ENCODE measurements around the gene ASPDH. TPM values are rescaled to one million over a fixed set of nuclear protein-coding genes. Genes with fewer than 3 reads are reported as not detected.

Gene ASPDH
- total RNA-seq, 1 experiment from 2014 or later: not detected

GRCh38 chr19:50477751-50478515, 35.8 kb downstream of the ASPDH start:
- Histone ChIP-seq H3K9ac (ENCODE audit: low read length) (peak overlapping the region; percentile 92; the same call in 1 of the 2 replicates), H3K27me3 (ENCODE audit: insufficient read depth, low read length) (no peaks in the 10 kb centered on the region), H2AFZ (ENCODE audit: low read depth, low read length, poor library complexity, severe bottlenecking) (no peak overlapping the region), H3K9me2 (ENCODE audit: insufficient read depth) (no peaks in the 10 kb centered on the region), H3K9me3 (ENCODE audit: control insufficient read depth in 1 of 2, insufficient read depth in 1 of 2, low read depth in 1 of 2, low read length in 2 of 2) (no peaks in the 10 kb centered on the region), H3K27ac (ENCODE audit: low read depth, low read length) (no peak overlapping the region), H3K36me3 (ENCODE audit: control insufficient read depth in 1 of 2, insufficient read depth in 2 of 2, low read length in 2 of 2) (peaks cover 12 to 29% of the 10 kb centered on the region in 2 experiments; a peak in 3 of 4 replicates), H3K4me3 (replicated peaks in 1 of 2; ENCODE audit: low read depth in 1 of 2, low read length in 2 of 2) (peak overlapping the region; percentile 92 to 100), H3K79me2 (ENCODE audit: insufficient read depth, low read length) (peaks cover 38% of the 10 kb centered on the region), H4K20me1 (ENCODE audit: insufficient read depth) (no peaks in the 10 kb centered on the region), H3K4me2 (ENCODE audit: low read length) (peak overlapping the region; percentile 97), H3K4me1 (ENCODE audit: control insufficient read depth in 1 of 2, insufficient read depth in 2 of 2, low read length in 2 of 2) (peaks cover 9 to 21% of the 10 kb centered on the region in 2 experiments; a peak in 3 of 4 replicates)
- DNase-seq (ENCODE audit: low read depth, low spot score) (no peak), ATAC-seq (no peak)
- POLR2A ChIA-PET: interaction anchor here (1.2 kb wide), 1 partner anchor 109 kb away, joined by 3 read pairs; no protein-coding TSS in a partner anchor
- CTCF ChIA-PET: interaction anchor here (1.8 to 2.3 kb wide), 3 partner anchors 12 to 121 kb away, joined by 6 to 13 read pairs (median 10); no protein-coding TSS in a partner anchor
- BruUV-seq (replicated peaks): no TSS peak
- RAD21 ChIA-PET (ENCODE audit: low non-redundant PET in 1 of 2, low total read pairs in 2 of 2, uncharacterized antibody in 2 of 2, unreplicated experiment in 2 of 2): no interaction called here
- intact Hi-C loops (cut with micrococcal nuclease): no loop called here
- no peak for TF ChIP-seq SP1 (IDR thresholded peaks at IDR 0.05; ENCODE audit: low read depth)
- no peak for TF ChIP-seq ATF3 (IDR thresholded peaks at IDR 0.05)
- no peak for TF ChIP-seq ZNF274 (IDR thresholded peaks at IDR 0.05; ENCODE audit: low read depth, low read length)
- no peak for TF ChIP-seq EGR1 (IDR thresholded peaks at IDR 0.05; ENCODE audit: low read depth)
- no peak for TF ChIP-seq EZH2phosphoT487 (IDR thresholded peaks at IDR 0.05; ENCODE audit: borderline replicate concordance)
- TF ChIP-seq RAD21 (IDR thresholded peaks at IDR 0.05; ENCODE audit: low read depth): no peak
- no peak for TF ChIP-seq CTCF (IDR thresholded peaks at IDR 0.05 in 2 of 3, conservative IDR thresholded peaks at IDR 0.05 in 1 of 3; ENCODE audit: borderline replicate concordance in 1 of 3, insufficient read depth in 1 of 3, low read depth in 2 of 3, low read length in 2 of 3)
- no peak for TF ChIP-seq REST (IDR thresholded peaks at IDR 0.05; ENCODE audit: low read depth)
- TF ChIP-seq SIN3A (IDR thresholded peaks at IDR 0.05; ENCODE audit: low read depth): no peak
- no peak for TF ChIP-seq ZFX (IDR thresholded peaks at IDR 0.05)
- no peak for TF ChIP-seq POLR2A (IDR thresholded peaks at IDR 0.05; ENCODE audit: borderline replicate concordance, extremely low read depth, insufficient read depth, insufficient read length)
- no peak for TF ChIP-seq EZH2 (IDR thresholded peaks at IDR 0.05)
- no peak for TF ChIP-seq CBX3 (IDR thresholded peaks at IDR 0.05; ENCODE audit: low read depth)
